Measurements from ENCODE around the gene CCDC106. TPM values are rescaled to one million over a fixed set of nuclear protein-coding genes. Genes with fewer than 3 reads are reported as not detected.

CCDC106 gene
- total RNA-seq, 3 donors from 2014 or later (not counting 1 experiment from before 2014, with no cell fraction given) = 2.0 to 3.2 (median 3.2) TPM

GRCh38 chr19:55606817-55607216, 41.2 kb upstream of the CCDC106 start:
- ATAC-seq (no peak), DNase-seq (no peak)
- Histone ChIP-seq H3K4me1 (ENCODE audit: control insufficient read depth, insufficient read depth, low read length) (peaks cover 31% of the 10 kb centered on the region), H3K27ac (ENCODE audit: low read length) (no peak overlapping the region), H3K4me3 (ENCODE audit: low read length) (no peak overlapping the region), H3K27me3 (ENCODE audit: control insufficient read depth, insufficient read depth, low read length) (no peaks in the 10 kb centered on the region), H3K36me3 (ENCODE audit: control insufficient read depth, insufficient read depth, low read length) (peaks cover 2% of the 10 kb centered on the region), H3K9me3 (ENCODE audit: control insufficient read depth, insufficient read depth, low read length) (no peaks in the 10 kb centered on the region)
- intact Hi-C loops (cut with micrococcal nuclease) = loop anchor here (1.0 to 5.0 kb wide), 2 partner anchors 35 to 90 kb away; partner anchors contain the start of genes ZNF580 and ZNF581
- no peak for TF ChIP-seq CTCF (IDR thresholded peaks at IDR 0.05)
- no peaks in the 10 kb centered on the region for H3K9me3 Mint-ChIP-seq
- no peaks in the 10 kb centered on the region for H3K36me3 Mint-ChIP-seq
- H3K27me3 Mint-ChIP-seq (ENCODE audit: low read depth in 2 of 2) = no peaks in the 10 kb centered on the region
- peaks cover 56 to 73% of the 10 kb centered on the region in 2 donors for H3K4me1 Mint-ChIP-seq
- H3K4me3 Mint-ChIP-seq = peak overlapping the region; percentile 94
- peak overlapping the region; percentile 93 to 95 for H3K27ac Mint-ChIP-seq
- WGBS (ENCODE audit: insufficient coverage) = 72% methylated on average over 9 of the region's 9 CpGs

GRCh38 chr19:55609326-55609725, 38.7 kb upstream of the CCDC106 start:
- Mint-ChIP-seq H3K9me3 (no peaks in the 10 kb centered on the region), H3K4me1 (peaks cover 47 to 74% of the 10 kb centered on the region in 2 donors), H3K27ac (no peak overlapping the region), H3K4me3 (no peak overlapping the region), H3K27me3 (ENCODE audit: low read depth in 2 of 2) (no peaks in the 10 kb centered on the region), H3K36me3 (no peaks in the 10 kb centered on the region)
- ATAC-seq (no peak), DNase-seq (no peak)
- no peak overlapping the region for H3K27ac ChIP-seq (ENCODE audit: low read length)
- peaks cover 28% of the 10 kb centered on the region for H3K4me1 ChIP-seq (ENCODE audit: control insufficient read depth, insufficient read depth, low read length)
- H3K4me3 ChIP-seq (ENCODE audit: low read length) = no peak overlapping the region
- intact Hi-C loops (cut with micrococcal nuclease) = loop anchor here (5.0 kb wide), 1 partner anchor 33 kb away; the partner anchor contains the start of genes ZNF580 and ZNF581
- no peaks in the 10 kb centered on the region for H3K9me3 ChIP-seq (ENCODE audit: control insufficient read depth, insufficient read depth, low read length)
- WGBS (ENCODE audit: insufficient coverage) = 97% methylated on average over 5 of the region's 5 CpGs
- H3K36me3 ChIP-seq (ENCODE audit: control insufficient read depth, insufficient read depth, low read length) = peaks cover 2% of the 10 kb centered on the region
- no peak for TF ChIP-seq CTCF (IDR thresholded peaks at IDR 0.05)
- no peaks in the 10 kb centered on the region for H3K27me3 ChIP-seq (ENCODE audit: control insufficient read depth, insufficient read depth, low read length)

- ATAC-seq = no peak
- DNase-seq = no peak
These were observed 36.6 kb upstream of the CCDC106 start for GRCh38 chr19:55611300-55611982.

More at GRCh38 chr19:55611300-55611982, 36.6 kb upstream of the CCDC106 start:
- Histone ChIP-seq H3K4me1 (ENCODE audit: control insufficient read depth, insufficient read depth, low read length) (peaks cover 14% of the 10 kb centered on the region), H3K27me3 (ENCODE audit: control insufficient read depth, insufficient read depth, low read length) (no peaks in the 10 kb centered on the region), H3K4me3 (ENCODE audit: low read length) (no peak overlapping the region), H3K36me3 (ENCODE audit: control insufficient read depth, insufficient read depth, low read length) (peaks cover 2% of the 10 kb centered on the region), H3K27ac (ENCODE audit: low read length) (no peak overlapping the region), H3K9me3 (ENCODE audit: control insufficient read depth, insufficient read depth, low read length) (no peaks in the 10 kb centered on the region)
- Mint-ChIP-seq H3K9me3 (no peaks in the 10 kb centered on the region), H3K4me1 (peaks cover 31 to 57% of the 10 kb centered on the region in 2 donors), H3K4me3 (no peak overlapping the region), H3K27ac (peak overlapping the region in 1 of 2 donors; percentile 42), H3K27me3 (ENCODE audit: low read depth in 2 of 2) (no peaks in the 10 kb centered on the region), H3K36me3 (no peaks in the 10 kb centered on the region)
- 87% methylated on average over 13 of the region's 15 CpGs for WGBS (ENCODE audit: insufficient coverage)
- TF ChIP-seq CTCF (IDR thresholded peaks at IDR 0.05) = no peak
- intact Hi-C loops (cut with micrococcal nuclease) = no loop called here
